ENCODE results near the gene OGFR. TPM values are rescaled to one million over a fixed set of nuclear protein-coding genes. Genes with fewer than 3 reads are reported as not detected.
A peak's percentile ranks its signal among the peaks of the same experiment; 100 is the strongest.

OGFR gene
- total RNA-seq, 1 donor from 2014 or later: 74.6 TPM

DNA sequence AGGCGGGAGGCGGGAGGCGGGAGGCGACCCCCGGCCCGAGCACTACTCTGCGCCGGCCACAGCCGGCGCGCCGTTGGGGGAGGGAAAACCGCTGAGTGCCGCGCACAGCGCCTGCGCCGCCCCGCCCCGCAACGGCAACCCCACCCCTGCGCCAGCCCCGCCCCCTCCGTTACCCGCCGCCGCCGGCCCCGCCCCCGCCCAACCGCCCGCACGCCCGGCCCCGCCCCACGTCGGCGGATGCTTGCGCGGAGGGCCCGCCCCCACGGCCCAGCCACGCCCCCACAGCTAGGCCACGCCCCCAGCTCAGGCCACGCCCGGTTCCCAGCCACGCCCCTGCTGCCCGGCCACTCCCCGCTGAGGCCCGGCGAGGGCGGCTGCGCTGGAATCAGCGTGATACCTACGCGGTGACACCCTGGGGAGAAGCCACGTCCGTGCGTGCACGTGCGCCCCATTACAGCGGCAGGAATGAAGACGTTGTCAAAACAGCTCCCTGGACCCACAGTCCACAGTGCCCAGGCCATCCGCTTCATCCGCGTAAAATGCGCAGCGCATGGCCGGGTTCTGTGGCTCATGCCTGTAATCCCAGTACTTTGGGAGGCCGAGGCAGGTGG, 57.2 kb downstream of the OGFR start, which contains the start of gene TCFL5:
TCFL5 (minus strand) TSS at position 97 of the 611 bp plus-strand sequence. CDS start 152 bp downstream, outside the sequence.
- Mint-ChIP-seq H3K4me1 (peaks cover 41% of the 10 kb centered on the region), H3K4me3 (peak within 1 kb of the TSS; percentile 81), H3K27ac (peak within 1 kb of the TSS; percentile 52), H3K36me3 (ENCODE audit: low read depth) (peaks cover 28% of the 10 kb centered on the region), H3K9me3 (no peaks in the 10 kb centered on the region), H3K27me3 (no peaks in the 10 kb centered on the region)
- TF ChIP-seq, protein P1, sequence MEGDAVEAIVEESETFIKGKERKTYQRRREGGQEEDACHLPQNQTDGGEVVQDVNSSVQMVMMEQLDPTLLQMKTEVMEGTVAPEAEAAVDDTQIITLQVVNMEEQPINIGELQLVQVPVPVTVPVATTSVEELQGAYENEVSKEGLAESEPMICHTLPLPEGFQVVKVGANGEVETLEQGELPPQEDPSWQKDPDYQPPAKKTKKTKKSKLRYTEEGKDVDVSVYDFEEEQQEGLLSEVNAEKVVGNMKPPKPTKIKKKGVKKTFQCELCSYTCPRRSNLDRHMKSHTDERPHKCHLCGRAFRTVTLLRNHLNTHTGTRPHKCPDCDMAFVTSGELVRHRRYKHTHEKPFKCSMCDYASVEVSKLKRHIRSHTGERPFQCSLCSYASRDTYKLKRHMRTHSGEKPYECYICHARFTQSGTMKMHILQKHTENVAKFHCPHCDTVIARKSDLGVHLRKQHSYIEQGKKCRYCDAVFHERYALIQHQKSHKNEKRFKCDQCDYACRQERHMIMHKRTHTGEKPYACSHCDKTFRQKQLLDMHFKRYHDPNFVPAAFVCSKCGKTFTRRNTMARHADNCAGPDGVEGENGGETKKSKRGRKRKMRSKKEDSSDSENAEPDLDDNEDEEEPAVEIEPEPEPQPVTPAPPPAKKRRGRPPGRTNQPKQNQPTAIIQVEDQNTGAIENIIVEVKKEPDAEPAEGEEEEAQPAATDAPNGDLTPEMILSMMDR (IDR thresholded peaks at IDR 0.05): no peak
- ChIA-PET CTCF (no interaction called here), POLR2A (interaction anchor here (0.8 to 2.9 kb wide), 12 partner anchors 24 to 210 kb away, joined by 3 to 11 read pairs (median 5); partner anchors contain the start of genes GID8 and OGFR)
- ATAC-seq (ENCODE audit: low read depth): peak; percentile 90
- peak; percentile 99 for DNase-seq
- intact Hi-C loops (cut with micrococcal nuclease): loop anchor here (1.0 to 5.0 kb wide), 4 partner anchors 29 to 92 kb away; partner anchors contain the start of genes DIDO1 and MRGBP

Other genes with a start within 250 kb of the OGFR start
- 27.8 and 38.9 TPM in 2 replicates for gene SLCO4A1, start 162.3 kb upstream of the OGFR start, total RNA-seq
- not detected in 2 replicates for gene NTSR1, start 96.0 kb upstream of the OGFR start, total RNA-seq
- 9.8 and 10.7 TPM in 2 replicates for gene MRGBP, start 8.4 kb upstream of the OGFR start, total RNA-seq
- gene COL9A3, start 12.2 kb downstream of the OGFR start, total RNA-seq: 33.2 and 37.6 TPM in 2 replicates
- gene TCFL5, start 57.0 kb downstream of the OGFR start, total RNA-seq: 54.5 and 55.6 TPM in 2 replicates
- gene DIDO1, start 121.7 kb downstream of the OGFR start, total RNA-seq: 79.2 and 89.1 TPM in 2 replicates
- 40.9 and 43.1 TPM in 2 replicates for gene GID8, start 133.3 kb downstream of the OGFR start, total RNA-seq
- gene SLC17A9, start 147.9 kb downstream of the OGFR start, total RNA-seq: 45.0 and 47.6 TPM in 2 replicates
- gene BHLHE23, start 202.1 kb downstream of the OGFR start, total RNA-seq: not detected in 2 replicates

Measured in activated B cell treated with CpG ODN at 0.5 μM for 24 hours (primary cell).